ENCODE data around the gene STEAP1.
"Not testable (repeated sequence)": the region's sequence is repeated elsewhere in the genome, so short reads cannot be mapped to it uniquely, and the experiment has no call there.

The STEAP1 gene

DNA sequence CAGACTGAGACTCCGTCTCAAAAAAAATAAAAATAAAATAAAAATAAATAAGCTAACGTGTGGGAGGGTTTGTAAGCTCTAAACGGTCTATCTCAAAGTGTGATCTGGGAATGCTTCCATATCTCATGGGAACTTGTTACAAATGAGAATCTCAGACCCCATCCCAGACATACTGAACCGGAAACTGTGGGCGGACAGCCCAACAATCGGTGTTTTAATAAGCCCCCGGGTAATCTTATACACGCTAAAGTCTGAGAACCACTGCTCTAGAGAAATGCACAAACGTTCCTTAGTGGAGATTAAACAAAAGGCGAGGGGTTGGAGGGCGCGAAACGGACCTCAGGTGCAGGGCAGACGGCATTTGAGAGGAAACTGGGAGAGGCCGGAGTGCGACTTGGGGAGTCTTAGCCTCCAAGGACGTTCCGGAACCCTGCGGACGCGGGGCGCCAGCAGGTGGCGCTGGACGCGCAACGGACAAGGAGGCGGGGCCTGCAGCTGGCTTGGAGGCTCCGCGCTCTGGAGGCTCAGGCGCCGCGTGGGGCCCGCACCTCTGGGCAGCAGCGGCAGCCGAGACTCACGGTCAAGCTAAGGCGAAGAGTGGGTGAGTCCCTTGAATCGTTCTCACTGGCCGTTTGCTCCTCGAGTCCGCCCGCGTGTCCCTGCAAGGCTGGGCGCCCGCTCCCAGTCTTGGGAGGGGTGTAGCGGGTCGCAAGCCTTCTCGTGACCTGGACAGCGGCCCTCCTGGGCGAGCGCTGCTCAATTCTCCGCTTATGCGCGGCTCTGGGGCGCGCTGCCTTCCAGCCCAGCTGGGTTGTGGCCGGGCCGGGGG lies at the start of gene STEAP1:
Gene STEAP1 (plus strand): TSS at position 527 of the 829 bp plus-strand sequence. CDS start 5,320 bp downstream, outside the sequence.
- DNase-seq (ENCODE audit: low read depth): peak; percentile 58

DNA sequence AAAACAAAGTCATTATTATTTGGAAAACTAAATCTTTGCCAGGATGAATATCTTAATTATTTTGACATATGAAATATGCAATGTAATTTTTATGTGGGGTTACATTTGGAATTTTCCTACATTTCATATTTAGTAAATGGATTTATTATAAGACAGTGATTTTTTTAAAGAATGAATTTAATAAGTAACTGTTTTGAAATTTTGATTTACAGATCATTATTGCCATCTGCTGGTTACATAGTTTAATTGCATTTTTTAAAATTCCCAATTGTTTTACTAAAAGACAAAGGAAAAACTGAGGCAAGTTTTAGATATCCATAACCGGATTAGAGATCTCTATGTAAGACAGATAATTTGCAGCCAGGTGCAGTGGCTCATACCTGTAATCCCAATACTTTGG lies 39.3 kb upstream of the STEAP1 start:
- not testable (repeated sequence) for DNase-seq (ENCODE audit: low read depth)

DNA sequence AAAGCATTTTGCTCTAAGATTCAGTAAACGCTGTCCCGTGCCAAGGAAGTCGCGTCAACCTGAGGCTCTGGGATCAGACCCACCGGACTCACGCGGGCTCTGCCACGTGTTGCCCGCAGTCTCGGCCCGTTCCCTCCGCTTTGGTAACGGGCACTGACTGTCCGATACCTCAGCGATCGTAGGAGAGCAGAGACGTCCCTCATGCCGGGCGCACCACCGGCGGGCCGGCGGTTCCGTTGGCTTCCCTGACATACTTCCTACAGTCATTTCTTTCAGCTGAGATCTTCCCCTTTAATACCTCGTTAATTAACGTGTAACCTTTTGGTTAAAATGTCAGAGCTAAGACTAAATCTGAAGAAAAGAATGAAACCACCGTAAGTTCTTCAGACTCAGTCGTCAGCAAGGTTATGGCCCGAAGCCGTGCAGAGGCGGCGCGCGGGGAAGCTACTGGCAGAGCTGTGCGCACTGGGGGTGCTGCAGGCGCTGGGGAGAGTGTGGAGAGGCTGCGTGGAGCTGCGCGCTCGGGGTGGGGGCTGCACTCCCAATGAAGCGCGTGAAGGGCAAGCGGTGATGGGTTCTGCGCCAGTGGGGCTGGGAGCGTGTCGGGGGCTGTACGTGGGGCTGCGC lies 35.6 kb upstream of the STEAP1 start:
- DNase-seq (ENCODE audit: low read depth): not testable (repeated sequence)

DNA sequence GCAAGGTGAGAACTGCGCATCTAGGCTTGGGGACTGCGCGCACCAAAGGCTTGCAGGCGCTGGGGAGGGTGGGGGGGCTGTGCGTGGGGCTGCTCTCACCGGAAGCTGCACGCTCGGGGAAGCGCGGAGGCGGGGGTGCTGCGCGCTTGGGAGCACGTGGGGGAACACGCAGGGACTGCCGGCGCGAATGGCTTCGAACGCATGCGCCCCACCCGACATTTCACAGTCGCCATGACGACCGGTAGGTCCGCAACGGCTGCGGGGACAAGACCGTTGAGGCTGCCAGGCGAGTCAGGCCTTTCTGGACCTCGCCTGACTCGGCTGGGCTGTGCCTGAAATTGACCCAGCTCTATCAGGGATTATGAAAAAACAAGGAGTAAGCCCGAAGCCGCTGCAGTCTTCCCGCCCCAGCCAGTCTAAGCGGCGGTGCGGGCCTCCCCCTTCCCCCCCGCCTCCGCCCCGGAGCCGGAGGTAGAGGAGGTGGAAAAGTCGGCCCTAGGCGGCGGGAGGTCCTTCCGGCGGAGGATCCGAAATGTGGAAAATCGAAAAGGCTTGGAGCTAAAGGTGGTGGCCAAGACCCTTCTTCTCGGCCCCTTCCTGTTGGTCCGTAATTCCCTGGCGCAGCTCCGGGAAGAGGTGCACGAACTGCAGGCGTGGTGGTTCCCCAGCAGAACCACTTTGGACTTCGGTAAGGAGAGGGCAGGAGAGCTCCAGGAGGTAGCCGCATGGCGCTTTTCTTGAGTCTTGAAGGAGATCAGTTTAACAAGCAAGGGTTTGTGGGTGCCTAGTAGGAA lies 34.9 kb upstream of the STEAP1 start:
- no peak for DNase-seq (ENCODE audit: low read depth)

DNA sequence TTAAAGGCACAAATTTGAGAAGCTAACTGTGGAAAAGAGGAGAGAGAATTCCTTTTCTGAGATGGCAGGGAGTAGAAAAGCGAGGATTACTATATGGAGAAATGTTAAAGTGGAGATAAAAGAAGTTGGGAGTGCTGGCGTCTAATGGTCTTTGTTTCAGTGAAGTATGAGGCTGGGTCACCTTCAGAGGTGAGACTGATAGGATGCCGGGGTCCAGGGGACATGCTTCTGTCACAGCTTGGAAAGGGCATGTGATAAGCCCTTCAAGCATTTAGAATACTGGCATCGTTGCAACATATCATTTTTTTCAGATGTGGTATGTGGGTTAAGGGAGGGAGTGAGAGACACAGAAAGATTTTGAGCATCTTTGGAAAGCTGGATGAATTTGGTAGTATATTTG lies 34.1 kb upstream of the STEAP1 start:
- DNase-seq (ENCODE audit: low read depth): not testable (repeated sequence)

DNA sequence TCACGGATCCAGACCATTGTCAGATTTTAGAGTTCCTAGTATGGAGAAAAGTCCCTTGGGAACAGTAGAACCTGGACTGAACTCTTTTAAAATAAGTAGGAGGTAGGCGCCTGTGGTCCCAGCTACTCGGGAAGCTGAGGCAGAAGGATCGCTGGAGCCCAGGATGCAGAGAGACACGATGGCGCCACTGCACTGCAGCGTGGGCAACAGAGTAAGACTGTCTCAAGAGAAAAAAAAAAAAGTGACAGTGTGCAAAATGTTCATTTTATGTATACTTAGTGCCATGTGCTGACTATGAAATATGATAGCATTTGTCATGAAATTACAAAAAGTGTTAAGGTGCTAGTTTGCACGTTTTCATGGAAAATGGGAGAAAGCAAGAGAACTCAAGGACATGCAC lies 22.5 kb upstream of the STEAP1 start:
- not testable (repeated sequence) for DNase-seq (ENCODE audit: low read depth)

DNA sequence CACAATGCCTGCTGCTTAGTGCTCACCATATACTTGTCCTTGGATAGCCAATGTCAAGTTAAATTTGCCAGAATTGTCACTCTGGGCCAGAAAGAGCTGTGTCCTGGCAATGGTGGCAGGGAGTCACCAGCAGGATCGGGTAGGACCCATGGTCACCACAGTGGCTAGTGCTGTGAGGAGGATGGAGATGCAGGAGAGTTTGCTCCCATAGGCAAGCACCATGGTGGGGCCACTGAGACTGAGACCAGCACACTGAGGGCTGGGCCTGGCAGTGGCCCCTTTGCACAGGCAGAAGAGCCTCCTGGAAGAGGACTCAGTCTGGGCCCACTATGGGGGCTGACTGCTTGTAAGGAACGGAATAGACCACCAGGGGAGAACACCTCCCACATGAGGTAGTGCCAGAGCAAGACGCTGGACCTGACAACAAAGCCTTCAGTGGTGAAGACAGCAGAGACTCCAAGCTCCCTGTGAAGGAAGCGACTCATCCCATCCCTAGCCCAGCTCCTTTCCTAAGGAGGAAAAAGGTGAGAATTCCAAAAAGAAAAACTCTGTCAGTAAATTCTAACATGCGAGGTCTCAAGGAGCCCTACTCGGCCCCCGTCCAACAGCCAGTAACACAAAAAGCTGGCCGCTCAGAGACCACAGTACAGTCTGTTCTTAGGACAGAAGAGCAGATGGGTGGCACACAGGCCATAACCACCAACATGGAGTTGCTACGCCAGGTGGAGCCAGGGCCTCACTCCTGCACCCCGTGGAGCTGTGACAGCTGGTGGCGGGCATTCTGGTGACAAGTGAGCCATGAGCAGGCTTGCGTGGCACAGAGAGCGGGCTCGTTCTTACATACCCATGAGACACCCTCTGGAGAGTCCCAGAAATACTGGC lies 6.9 kb upstream of the STEAP1 start:
- DNase-seq (ENCODE audit: low read depth): not testable (repeated sequence)

DNA sequence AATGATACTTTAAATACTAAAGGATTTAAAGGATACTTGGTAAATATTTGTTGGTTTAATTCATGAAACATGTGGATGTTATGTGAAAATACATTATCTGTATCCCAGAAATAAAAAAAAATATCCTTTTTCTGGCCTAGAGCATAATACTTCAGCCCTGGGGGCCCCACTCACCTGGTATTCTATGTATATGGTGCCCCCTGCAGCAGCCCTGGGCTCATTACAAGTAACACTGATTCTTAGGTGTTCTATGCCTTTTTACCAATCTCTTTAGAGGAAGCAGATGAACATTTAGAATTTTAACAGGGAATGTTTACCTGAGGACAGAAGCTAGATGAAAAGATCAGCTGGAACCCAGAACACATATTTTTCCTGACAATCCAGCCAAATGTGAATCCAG lies 4.8 kb upstream of the STEAP1 start:
- not testable (repeated sequence) for DNase-seq (ENCODE audit: low read depth)

DNA sequence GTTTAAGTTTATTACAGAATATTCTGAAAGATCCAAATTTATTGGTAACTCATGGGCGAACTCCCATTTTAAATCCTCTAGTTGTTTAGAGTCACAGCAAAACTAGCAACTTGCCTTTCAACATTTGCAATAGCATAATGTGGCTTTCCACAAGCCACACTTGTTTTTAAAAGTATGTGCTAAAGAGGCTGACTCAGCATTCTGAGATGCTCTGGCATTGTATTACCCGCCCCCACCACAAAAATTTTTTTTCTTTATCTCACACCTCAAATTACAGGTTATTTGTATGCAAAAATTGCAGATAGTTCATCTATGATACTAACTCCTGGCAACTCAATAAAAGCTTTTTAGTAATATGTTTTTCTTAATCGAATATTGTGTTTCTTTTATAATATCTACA lies 2.4 kb upstream of the STEAP1 start:
- DNase-seq (ENCODE audit: low read depth): not testable (repeated sequence)

DNA sequence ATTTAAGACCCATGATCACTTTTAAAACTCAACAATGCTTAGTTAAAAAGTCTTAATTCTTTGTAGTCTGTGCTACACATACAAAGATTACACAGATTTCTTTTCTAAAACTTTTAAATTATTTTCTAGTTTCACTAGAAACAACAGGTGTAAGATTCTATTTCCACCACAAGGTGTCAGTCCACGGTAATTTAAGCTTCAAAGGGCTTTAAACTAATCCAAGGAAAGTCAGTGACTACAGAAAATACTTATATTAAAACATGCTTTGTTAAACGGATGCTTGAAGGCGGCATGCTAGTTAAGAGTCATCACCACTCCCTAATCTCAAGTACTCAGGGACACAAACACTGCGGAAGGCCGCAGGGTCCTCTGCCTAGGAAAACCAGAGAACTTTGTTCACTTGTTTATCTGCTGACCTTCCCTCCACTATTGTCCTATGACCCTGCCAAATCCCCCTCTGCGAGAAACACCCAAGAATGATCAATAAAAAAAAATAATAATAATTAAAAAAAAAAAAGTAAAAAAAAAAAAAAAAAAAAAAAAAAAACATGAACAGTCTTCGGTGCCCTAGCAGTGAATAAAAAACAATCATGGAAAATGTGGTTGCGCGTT lies 1.5 kb upstream of the STEAP1 start:
- peak; percentile 55 for DNase-seq (ENCODE audit: low read depth)

DNA sequence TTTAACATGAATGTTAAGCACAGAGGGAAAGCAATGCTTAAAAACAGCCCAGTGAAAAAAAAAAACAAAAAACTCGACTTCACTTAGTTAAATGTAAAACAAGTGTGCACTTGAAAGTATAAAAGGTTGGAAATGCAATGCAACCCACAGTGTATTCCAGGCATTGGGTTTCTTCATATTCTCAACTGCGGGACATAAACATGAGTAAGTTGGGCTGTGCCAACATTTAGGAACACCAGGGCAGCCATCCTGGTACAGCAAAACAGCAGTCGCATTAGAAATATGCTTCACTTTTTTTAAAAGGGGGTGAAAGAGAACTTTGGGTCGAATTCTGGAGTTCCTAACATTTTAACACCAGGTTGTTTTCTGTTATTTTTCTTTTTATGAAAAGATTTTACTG lies 937 bp downstream of the STEAP1 start:
- DNase-seq (ENCODE audit: low read depth): no peak

DNA sequence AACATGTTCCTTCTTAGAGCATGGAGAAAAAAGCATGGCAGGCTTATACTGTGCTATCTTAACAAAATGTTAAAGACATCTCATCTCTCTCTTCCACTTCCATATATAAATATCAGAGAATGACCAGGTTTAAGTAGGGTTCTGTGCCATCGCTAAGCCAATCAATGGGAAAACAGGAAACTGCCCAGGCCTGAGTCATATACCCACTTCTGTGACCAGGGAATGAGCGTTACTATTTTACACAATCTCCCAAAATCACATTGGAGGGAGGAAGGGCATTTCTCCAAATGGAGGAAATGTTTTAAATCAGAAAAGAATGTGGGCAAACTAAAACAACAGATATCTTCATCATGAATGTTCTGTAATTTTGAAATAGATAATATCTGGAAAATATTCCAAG lies 3.1 kb downstream of the STEAP1 start:
- not testable (repeated sequence) for DNase-seq (ENCODE audit: low read depth)

DNA sequence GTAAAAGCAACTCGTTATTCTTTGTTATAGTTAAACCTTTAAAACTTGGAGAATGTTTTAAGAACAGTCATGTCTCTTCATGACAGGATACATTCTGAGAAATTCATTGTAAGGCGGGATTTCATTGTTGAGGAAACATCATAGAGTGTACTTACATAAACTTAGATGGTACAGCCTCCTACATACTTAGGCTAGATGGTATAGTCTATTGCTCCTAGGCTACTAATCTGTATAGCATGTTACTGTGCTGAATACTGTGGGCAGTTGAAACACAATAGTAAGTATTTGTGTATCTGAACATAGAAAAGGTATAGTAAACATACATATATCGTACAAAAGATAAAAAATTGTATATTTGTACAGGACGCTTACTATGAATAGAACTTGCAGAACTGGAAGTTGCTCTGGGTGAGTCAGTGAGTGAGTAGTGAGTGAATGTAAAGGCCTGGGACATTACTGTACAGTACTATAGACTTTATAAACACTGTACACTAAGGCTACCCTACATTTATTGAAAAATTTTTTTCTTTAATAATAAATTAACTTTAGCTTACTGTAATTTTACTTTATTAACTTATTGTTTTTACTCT lies 3.6 kb downstream of the STEAP1 start:
- not testable (repeated sequence) for DNase-seq (ENCODE audit: low read depth)

DNA sequence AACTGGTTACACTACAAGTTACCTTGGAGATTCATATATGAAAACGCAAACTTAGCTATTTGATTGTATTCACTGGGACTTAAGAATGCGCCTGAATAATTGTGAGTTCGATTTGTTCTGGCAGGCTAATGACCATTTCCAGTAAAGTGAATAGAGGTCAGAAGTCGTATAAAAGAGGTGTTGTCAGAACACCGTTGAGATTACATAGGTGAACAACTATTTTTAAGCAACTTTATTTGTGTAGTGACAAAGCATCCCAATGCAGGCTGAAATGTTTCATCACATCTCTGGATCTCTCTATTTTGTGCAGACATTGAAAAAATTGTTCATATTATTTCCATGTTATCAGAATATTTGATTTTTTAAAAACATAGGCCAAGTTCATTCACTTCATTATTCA lies 9.3 kb downstream of the STEAP1 start:
- DNase-seq (ENCODE audit: low read depth): no peak

DNA sequence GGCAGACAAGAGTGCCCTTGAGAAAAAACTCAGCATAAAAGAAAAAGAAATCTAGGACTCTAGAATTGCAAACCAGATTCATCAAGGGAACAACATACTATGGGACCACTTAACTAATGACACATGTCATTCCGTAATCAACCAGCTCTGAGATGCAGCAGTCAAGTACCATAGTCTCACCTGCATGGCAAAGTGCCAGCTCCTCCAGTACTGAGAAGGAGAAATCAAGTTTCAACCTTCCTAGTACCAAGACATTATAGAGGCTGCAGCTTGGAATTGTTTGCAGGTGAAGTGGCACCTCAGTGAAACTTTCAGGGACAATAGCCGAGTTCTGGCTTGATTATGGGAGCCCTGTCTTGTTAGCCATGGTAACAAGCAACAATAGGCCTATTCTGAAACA lies 11.5 kb downstream of the STEAP1 start:
- DNase-seq (ENCODE audit: low read depth): no peak

DNA sequence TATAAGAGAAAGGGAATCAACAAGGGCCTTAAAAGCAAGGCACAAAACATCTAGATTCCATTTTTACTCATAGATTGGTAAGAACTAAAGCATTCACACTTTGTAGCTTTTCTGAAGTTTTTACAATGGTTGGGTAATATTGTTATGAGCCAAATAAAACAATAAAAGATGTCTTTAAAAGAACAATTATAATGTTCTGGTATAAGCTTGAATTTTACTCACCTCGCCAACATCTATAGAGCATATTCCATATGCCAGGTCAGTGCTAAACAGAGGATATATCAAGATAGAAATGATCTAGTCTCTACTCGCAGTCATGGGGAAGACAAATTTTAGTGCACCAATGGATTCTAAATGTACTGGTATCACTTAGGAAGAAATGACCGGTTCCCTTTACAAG lies 11.9 kb downstream of the STEAP1 start:
- DNase-seq (ENCODE audit: low read depth): no peak

DNA sequence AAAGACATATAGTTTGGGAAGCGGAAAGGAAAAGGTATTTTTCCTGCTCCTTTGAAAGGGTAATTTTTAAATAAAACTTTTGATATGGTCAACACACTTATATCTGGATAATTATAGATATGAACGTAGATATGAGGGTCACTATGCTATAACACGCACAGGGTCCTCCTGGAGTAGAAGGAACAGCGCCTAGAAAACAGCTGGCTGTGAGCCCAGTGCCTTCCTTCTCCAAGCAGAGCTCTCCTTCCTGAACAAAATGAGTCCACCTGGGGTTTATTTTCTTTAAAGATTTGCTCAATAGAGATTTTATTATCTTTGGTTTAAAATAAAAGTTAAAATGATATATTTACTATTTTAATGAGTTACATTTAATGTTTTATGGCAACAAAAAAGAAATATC lies 13.1 kb downstream of the STEAP1 start:
- no peak for DNase-seq (ENCODE audit: low read depth)

DNA sequence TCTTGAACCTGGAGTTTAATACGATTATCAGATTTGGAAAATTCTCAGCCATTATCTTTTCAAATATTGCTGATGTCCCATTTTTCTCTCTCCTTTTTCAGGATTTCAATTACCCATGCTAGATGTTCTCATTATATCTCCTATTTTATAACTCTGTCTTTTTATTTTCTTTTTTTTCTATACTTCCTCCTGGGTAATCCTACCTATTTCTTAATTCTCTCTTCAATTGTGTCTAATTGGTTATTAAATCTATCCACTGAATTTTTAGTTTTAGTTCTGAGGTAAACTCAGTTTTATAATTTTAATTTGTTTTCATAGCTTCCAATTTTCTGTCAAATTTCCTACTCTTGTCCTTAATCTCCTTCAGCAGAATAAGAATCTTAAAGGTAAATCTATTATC lies 15.6 kb downstream of the STEAP1 start:
- DNase-seq (ENCODE audit: low read depth): no peak

DNA sequence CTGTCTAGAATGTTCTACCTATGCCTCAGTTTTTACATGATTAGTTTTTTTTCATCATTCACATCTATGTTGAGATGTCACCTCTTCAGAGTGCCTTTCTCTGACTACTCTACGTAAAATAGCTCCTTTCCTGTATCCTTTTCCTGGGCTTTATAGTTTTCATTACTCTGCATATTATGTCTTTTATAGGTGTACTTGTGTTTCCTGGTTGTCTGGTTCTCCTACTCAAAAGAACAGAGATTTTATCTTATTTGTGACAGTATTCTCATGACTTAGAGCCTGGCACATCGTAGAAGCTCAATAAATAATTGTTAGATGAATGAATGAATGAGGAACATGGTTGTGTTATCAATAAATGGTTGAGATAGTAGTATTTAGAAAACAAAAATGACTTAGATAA lies 17.9 kb downstream of the STEAP1 start:
- no peak for DNase-seq (ENCODE audit: low read depth)

DNA sequence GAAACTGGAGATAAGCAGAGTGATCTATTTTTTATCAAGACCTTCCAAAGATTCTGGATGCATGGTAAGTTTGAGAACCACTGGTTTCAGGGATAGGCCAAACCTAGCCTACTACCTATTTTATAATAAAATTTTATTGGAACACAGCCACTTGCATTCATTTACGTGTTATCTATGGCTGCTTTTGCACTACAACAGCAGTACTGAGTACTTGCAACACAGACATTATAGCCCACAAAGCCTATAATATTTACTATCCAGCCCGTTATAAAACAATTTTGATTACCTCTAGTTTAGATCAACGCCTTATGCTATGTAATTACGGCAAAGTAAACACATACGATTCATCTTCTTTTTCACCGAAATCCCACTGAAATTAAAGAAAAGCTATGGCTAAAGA lies 18.4 kb downstream of the STEAP1 start:
- DNase-seq (ENCODE audit: low read depth): no peak

Data from non-pigmented ciliary epithelial cell (primary cell).